K562 (cell line): Measurements from ENCODE around the gene ACADVL. TPM values are rescaled to one million over a fixed set of nuclear protein-coding genes. Genes with fewer than 3 reads are reported as not detected.

ENCODE experiments used
- ATF1 ChIP-seq, 2 experiments: fragments of 450-650 bp in 1 of 2; IDR thresholded peaks; 2 replicates each; pipeline ENCODE4 v1.6.1; 2016; ENCODE audit warnings: missing compliant biosample characterization in 1 of 2, missing genetic modification characterization in 1 of 2
- ATF7 ChIP-seq: fragments of 450-650 bp; IDR thresholded peaks from 2 replicates; pipeline ENCODE4 v1.7.1; 2014; ENCODE audit warnings: mild to moderate bottlenecking, moderate library complexity
- BCL6 ChIP-seq: fragments of 250-450 bp; sonication (Bioruptor Pico); IDR thresholded peaks from 2 replicates; pipeline ENCODE4 v1.4.0; 2020
- CREM ChIP-seq: IDR thresholded peaks from 2 replicates; pipeline ENCODE4 v1.6.1; 2014; ENCODE audit warnings: antibody characterized with exemption, low read depth
- DACH1 ChIP-seq: fragments of 450-650 bp; IDR thresholded peaks from 2 replicates; pipeline ENCODE4 v1.6.1; 2018; ENCODE audit not compliant: partially characterized antibody
- E2F3 ChIP-seq: fragments of 250-450 bp; sonication (Bioruptor Pico); IDR thresholded peaks from 2 replicates; pipeline ENCODE4 v1.4.0; 2020; ENCODE audit warnings: mild to moderate bottlenecking
- EGR1 ChIP-seq: fragments of 450-650 bp; conservative IDR thresholded peaks from 2 replicates; pipeline ENCODE4 v1.6.1; 2017; ENCODE audit warnings: mild to moderate bottlenecking
- EP400 ChIP-seq: fragments of 450-650 bp; IDR thresholded peaks from 2 replicates; pipeline ENCODE4 v1.6.1; 2017; ENCODE audit warnings: antibody characterized with exemption, mild to moderate bottlenecking, moderate library complexity
- FOXM1 ChIP-seq, 2 experiments: fragments of 450-650 bp in 1 of 2; sonication (generic) in 1 of 2; formaldehyde crosslinking in 1 of 2; IDR thresholded peaks; 2 replicates each; pipeline versions ENCODE4 v1.6.1 to v1.9.0; 2017 to 2022; ENCODE audit warnings: low read depth in 2 of 2, mild to moderate bottlenecking in 2 of 2, missing genetic modification reagents in 1 of 2, moderate library complexity in 1 of 2
- HNRNPLL ChIP-seq: fragments of 200-400 bp; formaldehyde crosslinking; IDR thresholded peaks from 2 replicates; pipeline ENCODE4 v1.6.1; 2017; ENCODE audit warnings: low read length, low read depth, mild to moderate bottlenecking; ENCODE audit not compliant: poor library complexity, severe bottlenecking
- JUND ChIP-seq, 2 experiments: IDR thresholded peaks; 2 replicates in 1 of 2; 3 replicates in 1 of 2; pipeline ENCODE4 v1.6.1; 2011; ENCODE audit warnings: borderline replicate concordance in 2 of 2, low read depth in 2 of 2, low read length in 2 of 2, improper control_type of control experiment in 1 of 2, missing biosample characterization in 1 of 2, missing genetic modification characterization in 1 of 2, missing genetic modification reagents in 1 of 2
- MTA1 ChIP-seq: fragments of 450-650 bp; IDR thresholded peaks from 2 replicates; pipeline ENCODE4 v1.6.1; 2017; ENCODE audit warnings: borderline replicate concordance
- NCOR1 ChIP-seq: fragments of 450-650 bp; IDR thresholded peaks from 2 replicates; pipeline ENCODE4 v1.6.1; 2016; ENCODE audit warnings: mild to moderate bottlenecking, moderate library complexity
- PPARD ChIP-seq: fragments of 250-450 bp; sonication (Bioruptor Pico); IDR thresholded peaks from 2 replicates; pipeline ENCODE4 v1.8.0; 2022; ENCODE audit warnings: inconsistent platforms, mild to moderate bottlenecking, moderate library complexity
- PURB ChIP-seq: sonication (generic); formaldehyde crosslinking; IDR thresholded peaks from 2 replicates; pipeline ENCODE4 v1.9.0; 2021; ENCODE audit warnings: low read depth, mild to moderate bottlenecking, missing genetic modification reagents
- RFX7 ChIP-seq: fragments of 250-450 bp; sonication (Bioruptor Pico); IDR thresholded peaks from 2 replicates; pipeline ENCODE4 v1.5.1; 2021; ENCODE audit warnings: mild to moderate bottlenecking
- STAG1 ChIP-seq: sonication (generic); formaldehyde crosslinking; IDR thresholded peaks from 2 replicates; pipeline ENCODE4 v1.5.0; 2020; ENCODE audit warnings: missing genetic modification reagents, borderline replicate concordance
- TFAM ChIP-seq: fragments of 250-450 bp; sonication (Bioruptor Pico); conservative IDR thresholded peaks from 2 replicates; pipeline ENCODE4 v1.5.0; 2021; ENCODE audit warnings: mild to moderate bottlenecking, moderate library complexity
- TFAP4 ChIP-seq: sonication (generic); formaldehyde crosslinking; IDR thresholded peaks from 2 replicates; pipeline ENCODE4 v1.8.0; 2022; ENCODE audit warnings: missing genetic modification reagents, mild to moderate bottlenecking, moderate library complexity, borderline replicate concordance
- ZC3H8 ChIP-seq: fragments of 450-650 bp; IDR thresholded peaks from 2 replicates; pipeline ENCODE4 v1.6.1; 2017
- ZFP1 ChIP-seq: fragments of 450-650 bp; formaldehyde crosslinking; IDR thresholded peaks from 2 replicates; pipeline ENCODE4 v1.4.0; 2020; ENCODE audit warnings: mild to moderate bottlenecking, mixed read lengths
- polyA plus RNA-seq, 8 experiments: library from polyadenylated mRNA; depleted of rRNA in 4 of 8; stranded (reverse) in 5 of 8; unstranded in 3 of 8; fragments of >200 nt; fragmentation: Nextera tagmentation in 2 of 8; fragmentation: Illumina TruSeq in 1 of 8; extraction: Ambion mirVana in 2 of 8; extraction: Trizol in 1 of 8; gene quantifications; 2 replicates each; pipeline versions ENCODE4 v1.2.1 to v1.2.3, GENCODE V29; 2011 to 2014; ENCODE audit warnings: inconsistent platforms in 1 of 8, missing spikeins in 1 of 8
- total RNA-seq, 7 experiments: library from RNA; depleted of rRNA in 6 of 7; stranded (reverse); fragments of >200 nt in 6 of 7; fragmentation: Illumina TruSeq in 2 of 7; extraction: Trizol in 2 of 7; gene quantifications; 2 replicates each; pipeline versions ENCODE4 v1.2.1 to v1.2.3, GENCODE V29; 2011 to 2021; ENCODE audit warnings: low replicate concordance in 1 of 7
- TF ChIP-seq, protein P1 (sequence below): fragments of 250-450 bp; sonication (Bioruptor Pico); IDR thresholded peaks from 2 replicates; pipeline ENCODE4 v1.5.0; 2021
- TF ChIP-seq, protein P2 (sequence below), 3 experiments: fragments of 200-800 bp in 1 of 3; sonication (Bioruptor generic) in 1 of 3; sonication (generic) in 1 of 3; formaldehyde crosslinking in 1 of 3; IDR thresholded peaks; 2 replicates each; pipeline versions ENCODE4 v1.6.1 to v1.8.0; 2016 to 2022; ENCODE audit warnings: mild to moderate bottlenecking in 2 of 3, missing compliant biosample characterization in 2 of 3, missing genetic modification characterization in 2 of 3, missing genetic modification reagents in 1 of 3
- TF ChIP-seq, protein P3 (sequence below), 2 experiments: fragments of 450-650 bp in 1 of 2; sonication (generic) in 1 of 2; formaldehyde crosslinking in 1 of 2; IDR thresholded peaks in 1 of 2; conservative IDR thresholded peaks in 1 of 2; 2 replicates each; pipeline versions ENCODE4 v1.6.1 to v1.8.1; 2016 to 2023; ENCODE audit warnings: mild to moderate bottlenecking in 2 of 2, moderate library complexity in 2 of 2, inconsistent platforms in 1 of 2, missing genetic modification reagents in 1 of 2

The ACADVL gene
- total and polyA plus RNA-seq, 9 of the 15 experiments (the other 6 are each of a cell fraction or from before 2014, with no cell fraction given), result 25.5 to 449 (median 214) TPM

DNA sequence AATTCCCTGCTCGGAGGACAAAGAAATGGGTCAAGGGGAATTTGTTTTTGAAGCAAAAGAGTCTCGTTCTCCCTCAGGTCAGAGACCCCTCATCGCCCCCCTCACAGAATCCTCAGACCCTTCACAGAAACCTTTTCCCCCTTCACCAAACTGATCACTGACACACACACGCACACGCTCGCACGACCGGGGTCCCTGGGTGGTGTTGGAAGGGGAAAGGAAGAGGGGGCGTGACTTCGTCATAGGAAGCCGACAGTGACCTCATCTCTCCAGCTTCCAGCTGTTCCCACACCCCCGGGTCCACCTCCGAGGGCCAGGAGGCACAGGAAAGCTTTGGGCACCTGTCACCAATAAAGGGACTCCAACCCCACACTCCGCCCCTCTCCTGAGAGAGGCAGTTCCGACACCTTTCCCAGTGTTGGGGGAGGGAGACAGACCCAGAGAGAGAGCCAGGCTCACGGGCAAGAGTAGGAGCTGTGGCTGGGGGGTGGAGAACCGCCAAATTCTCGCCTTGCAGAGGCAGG lies 41.7 kb upstream of the ACADVL start (continued):
- TF ChIP-seq, protein P1, sequence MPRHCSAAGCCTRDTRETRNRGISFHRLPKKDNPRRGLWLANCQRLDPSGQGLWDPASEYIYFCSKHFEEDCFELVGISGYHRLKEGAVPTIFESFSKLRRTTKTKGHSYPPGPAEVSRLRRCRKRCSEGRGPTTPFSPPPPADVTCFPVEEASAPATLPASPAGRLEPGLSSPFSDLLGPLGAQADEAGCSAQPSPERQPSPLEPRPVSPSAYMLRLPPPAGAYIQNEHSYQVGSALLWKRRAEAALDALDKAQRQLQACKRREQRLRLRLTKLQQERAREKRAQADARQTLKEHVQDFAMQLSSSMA (CRISPR knock-in tag), result no peak
- TF ChIP-seq CREM (peak; percentile 90), RFX7 (CRISPR knock-in tag) (no peak), E2F3 (CRISPR knock-in tag) (no peak), NCOR1 (no peak), EP400 (no peak), DACH1 (peak; percentile 26), EGR1 (peak; percentile 76), HNRNPLL (no peak), MTA1 (peak; percentile 53; the same call in 1 of the 2 replicates), STAG1 (CRISPR knock-in tag) (no peak), ZC3H8 (no peak), ATF7 (peak; percentile 68), FOXM1 (IDR thresholded peaks at IDR 0.05; ENCODE audit: low read depth) (no peak), FOXM1 (CRISPR knock-in tag; IDR thresholded peaks at IDR 0.05; ENCODE audit: low read depth) (no peak), PURB (CRISPR knock-in tag) (no peak), ZFP1 (CRISPR knock-in tag) (no peak), PPARD (CRISPR knock-in tag) (no peak), ATF1 (CRISPR knock-in tag; IDR thresholded peaks at IDR 0.05) (no peak), ATF1 (tag; IDR thresholded peaks at IDR 0.05) (peak; percentile 76), TFAP4 (CRISPR knock-in tag) (peak; percentile 94), JUND (IDR thresholded peaks at IDR 0.05; ENCODE audit: borderline replicate concordance, low read depth, low read length) (0 out of 2 replicates have a peak, but pooled peaks have one; percentile 11), JUND (tag; IDR thresholded peaks at IDR 0.05; ENCODE audit: borderline replicate concordance, low read depth, low read length) (peak; percentile 34; the same call in 1 of the 3 replicates), BCL6 (no peak), TFAM (CRISPR knock-in tag) (no peak)
- TF ChIP-seq, protein P2, sequence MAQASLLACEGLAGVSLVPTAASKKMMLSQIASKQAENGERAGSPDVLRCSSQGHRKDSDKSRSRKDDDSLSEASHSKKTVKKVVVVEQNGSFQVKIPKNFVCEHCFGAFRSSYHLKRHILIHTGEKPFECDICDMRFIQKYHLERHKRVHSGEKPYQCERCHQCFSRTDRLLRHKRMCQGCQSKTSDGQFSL (CRISPR knock-in tag; IDR thresholded peaks at IDR 0.05), result no peak
- TF ChIP-seq, protein P2 (tag; IDR thresholded peaks at IDR 0.05), result no peak
- TF ChIP-seq, protein P3, sequence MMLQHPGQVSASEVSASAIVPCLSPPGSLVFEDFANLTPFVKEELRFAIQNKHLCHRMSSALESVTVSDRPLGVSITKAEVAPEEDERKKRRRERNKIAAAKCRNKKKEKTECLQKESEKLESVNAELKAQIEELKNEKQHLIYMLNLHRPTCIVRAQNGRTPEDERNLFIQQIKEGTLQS (IDR thresholded peaks at IDR 0.05), result peak; percentile 72
- TF ChIP-seq, protein P3 (CRISPR knock-in tag; conservative IDR thresholded peaks at IDR 0.05), result no peak
